ENCODE measurements around the gene CCDC83.
"Not testable (repeated sequence)": the region's sequence is repeated elsewhere in the genome, so short reads cannot be mapped to it uniquely, and the experiment has no call there.

Gene CCDC83

DNA sequence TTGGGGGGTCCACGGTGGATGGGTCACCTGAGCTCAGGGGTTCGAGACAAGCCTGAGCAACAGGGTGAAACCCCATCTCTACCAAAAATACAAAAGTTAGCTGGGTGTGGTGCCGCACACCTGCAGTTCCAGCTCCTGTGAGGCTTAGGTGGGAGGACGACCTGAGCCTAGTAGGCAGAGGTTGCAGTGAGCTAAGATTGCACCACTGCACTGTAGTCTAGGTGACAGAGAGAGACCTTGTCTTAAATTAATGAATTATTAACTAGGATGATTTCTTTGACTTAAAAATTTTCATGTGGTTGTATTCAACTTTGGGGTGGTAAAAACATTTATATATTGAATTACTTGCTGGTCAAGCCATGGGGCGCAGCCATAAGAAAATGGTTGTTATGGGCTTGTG lies 33.9 kb downstream of the CCDC83 start:
- DNase-seq (ENCODE audit: low read depth): no peak

DNA sequence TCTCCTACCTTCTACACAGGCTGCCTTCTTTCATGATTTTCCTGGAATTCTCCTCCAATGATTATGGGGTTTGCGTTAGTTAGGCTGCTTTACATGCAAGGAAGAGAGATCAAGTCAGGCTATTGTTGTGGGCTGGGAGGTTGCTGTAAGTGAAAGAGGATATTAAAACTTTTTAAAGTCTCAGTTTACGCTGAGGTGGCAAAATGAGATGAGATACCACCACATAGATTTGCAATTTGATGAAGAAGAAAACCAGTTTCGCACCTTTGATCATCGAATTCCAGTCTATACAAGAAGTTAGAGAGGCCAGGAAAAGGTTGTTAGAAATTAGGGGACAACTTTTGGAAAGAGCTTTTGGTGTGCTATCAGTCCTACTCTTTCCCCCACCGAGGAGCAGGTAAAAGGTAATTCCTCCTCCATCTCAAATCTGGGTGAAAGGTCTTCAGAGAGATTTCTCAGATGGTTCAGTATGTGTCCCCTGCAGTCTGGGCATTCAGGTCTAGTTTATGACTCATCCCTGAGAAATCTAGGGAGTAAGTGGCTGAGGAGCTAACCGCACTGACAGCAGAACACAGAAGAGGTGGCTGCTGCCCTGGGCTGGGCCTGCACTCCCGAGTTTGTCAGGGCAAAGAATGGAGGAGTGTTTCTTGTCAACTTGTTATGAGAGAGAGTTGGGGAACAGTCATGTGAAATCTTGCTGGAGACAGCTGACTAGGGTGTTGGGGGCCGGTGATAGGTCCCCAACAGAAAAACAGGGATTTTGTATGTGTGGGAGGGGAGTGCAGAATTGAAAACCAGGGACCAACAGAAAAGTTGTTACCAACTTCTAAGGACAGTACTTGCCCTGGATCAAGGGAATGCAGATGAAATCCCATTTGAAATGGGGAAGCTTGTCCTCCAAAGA lies 34.7 kb downstream of the CCDC83 start:
- no peak for DNase-seq (ENCODE audit: low read depth)

- no peak for DNase-seq (ENCODE audit: low read depth)
Observed at GRCh38 chr11:85893395-85893794, 38.2 kb downstream of the CCDC83 start.

GRCh38 chr11:85896876-85897275 lies 41.7 kb downstream of the CCDC83 start:
- no peak for DNase-seq (ENCODE audit: low read depth)

DNA sequence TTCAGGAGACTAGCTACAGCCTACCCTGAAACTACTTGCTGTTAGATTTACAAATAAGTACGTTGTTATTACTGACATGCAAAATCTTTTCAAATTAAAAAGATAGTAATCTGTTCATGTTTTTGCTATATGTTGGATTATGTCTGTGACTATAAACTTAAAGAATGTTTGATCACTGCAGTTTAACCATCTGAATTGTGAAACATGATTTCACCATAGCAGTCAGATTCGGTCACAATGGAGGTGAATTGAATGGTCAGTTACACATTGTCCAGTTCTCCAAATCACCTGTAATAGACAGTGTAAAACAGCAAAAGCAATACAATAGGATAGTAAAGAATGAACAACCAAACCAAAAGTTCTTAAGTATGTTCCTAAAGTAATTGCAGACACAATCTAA lies 43.3 kb downstream of the CCDC83 start:
- no peak for DNase-seq (ENCODE audit: low read depth)

- DNase-seq (ENCODE audit: low read depth): no peak
Observed at GRCh38 chr11:85902353-85902752, 47.2 kb downstream of the CCDC83 start.

- no peak for DNase-seq (ENCODE audit: low read depth)
Observed at GRCh38 chr11:85903406-85903805, 48.2 kb downstream of the CCDC83 start.

DNA sequence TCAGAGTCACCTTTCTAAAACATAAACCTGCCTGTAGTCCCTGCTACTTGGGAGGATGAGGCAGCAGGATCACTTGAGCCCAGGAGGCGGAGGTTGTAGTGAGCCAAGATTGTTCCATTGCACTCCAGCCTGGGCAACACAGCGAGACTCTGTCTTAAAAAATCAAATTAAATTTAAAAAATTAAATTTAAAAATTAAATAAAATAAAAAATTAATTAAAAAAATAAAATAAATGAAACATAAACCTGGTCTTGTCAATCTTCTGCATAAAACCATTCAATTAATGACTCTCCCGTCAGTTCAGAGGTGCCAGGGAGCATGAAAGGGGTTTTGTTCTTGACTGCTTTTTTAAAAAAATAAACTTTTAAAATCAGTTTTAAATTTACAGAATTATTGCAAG lies 48.6 kb downstream of the CCDC83 start:
- DNase-seq (ENCODE audit: low read depth): no peak

GRCh38 chr11:85912414-85912813 lies 57.2 kb downstream of the CCDC83 start:
- no peak for DNase-seq (ENCODE audit: low read depth)

DNA sequence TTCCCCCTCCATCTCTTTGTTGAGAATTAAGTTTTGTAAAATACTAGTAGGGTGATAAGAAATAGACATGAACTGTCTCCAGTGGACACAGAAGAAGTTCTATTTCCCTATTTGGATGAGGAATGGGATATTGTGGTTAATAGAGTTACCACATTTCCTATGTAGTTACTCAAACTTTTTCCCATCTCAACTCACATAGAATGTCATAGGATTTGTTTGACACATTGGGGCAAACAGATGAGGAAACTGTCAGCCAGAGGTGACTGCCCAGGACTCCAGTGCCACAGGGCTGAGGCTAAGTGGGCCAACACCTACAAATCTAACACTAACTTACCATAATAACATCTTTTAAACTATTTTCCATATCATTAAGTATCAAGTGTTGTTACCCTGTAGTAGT lies 58.3 kb downstream of the CCDC83 start:
- DNase-seq (ENCODE audit: low read depth): no peak

GRCh38 chr11:85914425-85914824 lies 59.2 kb downstream of the CCDC83 start:
- no peak for DNase-seq (ENCODE audit: low read depth)

DNA sequence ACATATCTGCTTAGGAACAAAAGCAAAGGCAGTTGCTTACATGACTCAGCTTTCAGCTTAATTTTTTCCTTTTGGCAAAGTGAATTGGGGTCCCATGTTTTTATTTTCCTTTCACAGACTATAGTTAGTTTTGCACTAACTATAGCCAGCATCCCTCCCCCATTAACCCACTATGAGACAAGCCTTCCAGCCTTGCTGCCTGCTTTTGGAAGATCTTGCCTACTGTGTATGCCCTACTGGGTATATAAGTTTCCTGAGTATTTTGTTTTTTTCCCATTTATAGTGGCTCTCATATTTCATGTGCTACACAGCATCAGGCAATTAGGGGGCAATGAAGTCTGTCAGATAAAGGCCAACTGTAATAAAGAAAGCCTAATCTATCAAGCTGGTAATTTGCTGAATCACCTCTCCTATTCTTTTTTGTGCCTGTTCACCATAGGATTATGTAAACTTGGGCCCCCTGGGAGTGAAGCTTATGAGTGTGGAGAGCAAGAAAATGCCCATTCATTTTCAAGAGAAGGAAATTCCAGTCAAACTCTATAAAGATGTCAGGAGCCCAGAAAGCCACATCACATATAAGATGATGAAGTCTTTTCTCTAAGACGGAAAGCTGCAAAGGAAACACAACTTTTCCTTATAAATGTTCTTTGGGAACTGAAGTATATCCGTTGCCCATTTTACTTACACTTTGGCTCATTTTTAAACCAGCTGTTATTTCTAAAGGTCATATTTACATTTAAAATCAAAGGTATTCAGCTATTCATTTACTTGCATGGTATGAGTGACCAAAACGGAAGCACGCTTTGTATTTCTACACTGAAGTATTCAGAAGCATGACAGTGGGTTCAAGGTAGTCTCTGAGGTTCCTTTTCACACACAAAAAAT lies 64.0 kb downstream of the CCDC83 start:
- no peak for DNase-seq (ENCODE audit: low read depth)

- DNase-seq (ENCODE audit: low read depth): no peak
Observed at GRCh38 chr11:85922367-85922766, 67.2 kb downstream of the CCDC83 start.

GRCh38 chr11:85923455-85923854 lies 68.3 kb downstream of the CCDC83 start:
- DNase-seq (ENCODE audit: low read depth): no peak

DNA sequence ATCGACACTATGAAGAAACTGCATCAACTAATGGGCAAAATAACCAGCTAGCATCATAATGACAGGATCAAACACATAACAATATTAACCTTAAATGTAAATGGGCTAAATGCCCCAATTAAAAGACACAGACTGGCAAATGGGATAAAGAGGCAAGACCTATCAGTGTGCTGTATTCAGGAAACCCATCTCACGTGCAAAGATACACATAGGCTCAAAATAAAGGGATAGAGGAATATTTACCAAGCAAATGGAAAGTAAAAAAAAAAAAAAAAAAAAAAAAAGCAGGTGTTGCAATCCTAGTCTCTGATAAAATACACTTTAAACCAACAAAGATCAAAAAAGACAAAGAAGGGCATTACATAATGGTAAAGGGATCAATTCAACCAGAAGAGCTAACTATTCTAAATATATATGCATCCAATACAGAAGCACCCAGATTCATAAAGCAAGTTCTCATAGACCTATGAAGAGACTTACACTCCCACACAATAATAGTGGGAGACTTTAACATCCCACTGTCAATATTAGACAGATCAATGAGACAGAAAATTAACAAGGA lies 71.6 kb downstream of the CCDC83 start:
- not testable (repeated sequence) for DNase-seq (ENCODE audit: low read depth)

DNA sequence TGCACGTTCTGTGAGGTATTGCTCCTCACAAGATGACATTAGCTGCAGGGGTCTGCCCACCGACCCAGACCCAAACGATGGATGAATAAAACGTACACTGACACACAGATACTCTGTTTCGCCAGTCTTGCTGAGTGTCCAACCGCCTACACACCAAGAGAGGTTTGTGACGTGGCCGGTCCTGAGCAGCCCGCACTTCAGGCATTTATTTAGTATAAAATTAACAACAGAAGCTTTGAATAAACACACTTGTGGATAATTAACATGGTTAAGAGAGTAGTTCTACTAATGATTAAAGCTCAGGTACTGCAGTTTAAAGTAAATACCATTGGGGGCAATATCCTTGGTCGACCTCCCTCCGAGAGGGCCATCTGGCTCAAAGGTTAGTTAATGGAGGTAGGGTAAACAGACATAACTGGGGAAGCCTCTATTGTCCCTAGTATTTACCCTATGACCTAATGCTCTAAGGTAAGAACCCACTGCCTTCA lies 75.7 kb downstream of the CCDC83 start:
- DNase-seq (ENCODE audit: low read depth): no peak

GRCh38 chr11:85934596-85935169 lies 79.5 kb downstream of the CCDC83 start:
- DNase-seq (ENCODE audit: low read depth): no peak

GRCh38 chr11:85935751-85936150 lies 80.6 kb downstream of the CCDC83 start:
- DNase-seq (ENCODE audit: low read depth): no peak

DNA sequence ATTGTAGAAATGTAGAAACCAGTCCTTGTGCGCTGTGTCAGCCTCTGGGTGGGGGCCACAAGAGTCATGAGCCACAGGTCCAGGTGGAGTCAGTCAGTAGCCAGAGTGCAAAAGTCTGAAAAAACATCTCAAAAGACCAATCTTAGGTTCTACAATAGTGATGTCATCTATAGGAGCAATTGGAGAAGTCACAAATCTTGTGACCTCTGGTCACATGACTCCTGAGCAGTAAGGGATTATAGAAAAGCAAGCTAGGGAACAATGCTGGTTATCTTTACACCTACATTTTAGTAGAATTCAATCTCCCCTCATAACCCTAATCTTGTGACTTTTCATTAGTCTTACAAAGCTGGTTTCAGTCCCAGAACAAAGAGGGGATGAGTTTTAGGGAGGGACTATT lies 82.7 kb downstream of the CCDC83 start:
- no peak for DNase-seq (ENCODE audit: low read depth)

DNA sequence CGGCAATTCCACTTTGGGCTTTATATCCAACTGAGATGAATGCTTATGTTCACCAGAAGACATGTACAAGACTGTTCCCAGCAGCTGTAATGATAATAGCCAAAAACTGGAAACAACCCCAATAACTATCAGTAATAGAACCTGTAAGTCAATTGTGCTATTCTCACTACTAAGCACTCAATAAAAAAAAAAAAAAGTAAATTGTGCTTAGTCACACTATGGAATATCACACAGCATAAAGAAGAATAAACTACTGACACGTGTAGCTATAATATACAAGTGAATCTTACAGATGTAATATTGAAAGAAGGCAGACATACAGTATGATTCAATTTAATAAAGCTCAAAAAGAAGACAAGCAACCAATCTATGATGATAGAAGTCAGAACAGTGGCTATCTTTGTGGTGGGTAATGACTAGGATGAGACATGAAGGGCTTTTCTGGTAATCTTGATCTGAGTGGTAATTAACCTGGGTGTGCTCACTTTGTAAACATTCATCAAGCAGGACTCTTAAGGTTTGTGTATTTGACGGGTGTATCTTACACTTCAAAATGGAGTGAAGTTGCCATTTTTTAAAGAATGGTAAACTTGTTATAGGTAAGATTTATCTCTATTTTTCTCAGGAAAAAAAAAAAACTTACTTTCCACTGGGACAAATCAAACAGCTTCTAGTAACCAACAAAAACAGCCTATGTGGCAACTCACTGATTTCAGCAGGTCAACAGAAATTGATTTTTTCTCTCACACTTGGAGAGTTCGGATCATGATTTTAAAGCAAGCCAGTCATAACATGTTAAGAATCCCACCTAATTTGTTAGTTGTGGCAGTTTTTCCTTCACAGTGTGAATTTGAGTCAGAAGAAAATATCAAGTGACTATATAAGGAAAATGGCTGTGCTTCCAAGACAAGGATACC lies 84.2 kb downstream of the CCDC83 start:
- no peak for DNase-seq (ENCODE audit: low read depth)

- DNase-seq (ENCODE audit: low read depth): no peak
Observed at GRCh38 chr11:85941380-85941973, 86.3 kb downstream of the CCDC83 start.

Measured in stimulated activated CD8-positive, alpha-beta memory T cell treated with anti-CD3 and anti-CD28 coated beads, Interleukin-15, amount 100 ng/mL, for 1 hour (primary cell).